ENCODE measurements around the gene RAB40C.

DNA sequence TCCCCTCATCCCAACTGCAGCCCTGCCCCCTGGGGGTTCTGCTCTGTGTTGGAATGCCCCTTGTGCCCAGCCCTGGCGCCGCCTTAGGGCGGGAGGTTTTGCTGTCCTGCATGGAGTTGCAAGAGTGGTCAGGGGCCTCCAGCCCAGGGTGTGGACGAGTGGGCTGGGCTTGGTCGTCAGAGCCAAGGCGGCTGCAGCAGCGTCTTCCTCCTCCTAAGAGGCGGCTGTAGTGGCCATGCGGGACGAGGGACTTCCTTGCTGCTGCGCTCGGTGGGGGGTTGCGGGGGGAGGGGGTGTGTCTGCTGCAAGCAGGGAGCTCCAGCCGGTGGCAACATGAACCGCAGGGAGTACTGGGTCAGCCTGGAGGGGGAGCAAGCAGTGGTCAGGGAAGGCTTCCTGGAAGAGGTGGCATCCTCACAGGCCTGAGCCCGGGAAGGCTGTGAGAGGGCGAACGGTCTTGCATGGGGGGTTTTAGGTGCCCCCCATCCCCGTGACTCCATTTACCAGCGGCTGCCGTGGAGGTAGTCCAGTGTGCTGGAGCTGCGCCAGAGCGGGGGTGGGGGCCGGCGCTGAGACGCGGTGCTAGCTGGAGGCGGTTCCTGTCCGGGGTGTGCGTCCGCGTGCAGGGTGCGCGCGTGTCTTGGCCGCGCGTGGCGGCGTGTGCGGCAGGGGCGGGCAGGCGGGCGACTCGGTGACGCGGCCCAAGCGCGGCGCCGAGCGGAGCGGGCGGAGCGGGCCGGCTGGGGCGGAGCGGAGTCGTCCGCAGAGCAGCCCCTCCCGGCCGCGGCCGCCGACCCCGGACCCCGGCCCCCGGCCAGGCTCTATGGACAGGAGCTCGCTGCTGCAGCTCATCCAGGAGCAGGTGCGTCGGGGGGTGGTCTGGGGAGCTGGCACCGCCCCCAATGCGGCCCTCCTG, 85.4 kb downstream of the RAB40C start, which contains the start of gene RHBDL1:
- TF ChIP-seq POLR2A (IDR thresholded peaks at IDR 0.05; ENCODE audit: low read depth, low read length) (peak; percentile 57; the same call in 1 of the 2 replicates), POLR2AphosphoS5 (IDR thresholded peaks at IDR 0.05; ENCODE audit: low read depth, low read length) (no peak)
